ENCODE measurements around the gene IL21R.

- TF ChIP-seq CTCF (IDR thresholded peaks at IDR 0.05): no peak
- TF ChIP-seq ZFX (IDR thresholded peaks at IDR 0.05; ENCODE audit: borderline replicate concordance): no peak
These were observed 87.4 kb downstream of the IL21R start for GRCh38 chr16:27489421-27489820.
